Activated B cell treated with CpG ODN at 0.5 μM for 24 hours (primary cell): ENCODE measurements around the gene MAG. TPM values are rescaled to one million over a fixed set of nuclear protein-coding genes. Genes with fewer than 3 reads are reported as not detected.

ENCODE experiments used
- ATAC-seq: fragments of 200-7000 bp; cut with Tn5 transposase; one replicate; pipeline ENCODE4 v1.10.0; 2021; ENCODE audit warnings: low read depth, mild to moderate bottlenecking, moderate library complexity
- CTCF ChIA-PET: fragments of 350-600 bp; sonication (Branson Sonifier 250); formaldehyde crosslinking; loops from one replicate; lab custom pipeline; 2021; ENCODE audit warnings: antibody characterized with exemption; lab: Charles Lee
- POLR2A ChIA-PET: fragments of 350-600 bp; sonication (Branson Sonifier 250); formaldehyde crosslinking; loops from one replicate; lab custom pipeline; 2021; ENCODE audit warnings: antibody characterized with exemption; lab: Charles Lee
- DNase-seq: peaks from one replicate; pipeline ENCODE4 v3.0.0; 2022
- H3K27ac Mint-ChIP-seq: one replicate; pipeline ENCODE4 v1.8.0; 2020; ENCODE audit warnings: mixed read lengths
- H3K27me3 Mint-ChIP-seq: one replicate; pipeline ENCODE4 v1.8.0; 2021; ENCODE audit warnings: mixed read lengths
- H3K36me3 Mint-ChIP-seq: one replicate; pipeline ENCODE4 v1.8.0; 2021; ENCODE audit warnings: low read depth, mixed read lengths
- H3K4me1 Mint-ChIP-seq: one replicate; pipeline ENCODE4 v1.8.0; 2021; ENCODE audit warnings: mixed read lengths
- H3K4me3 Mint-ChIP-seq: one replicate; pipeline ENCODE4 v1.8.0; 2020; ENCODE audit warnings: mild to moderate bottlenecking, mixed read lengths
- H3K9me3 Mint-ChIP-seq: one replicate; pipeline ENCODE4 v1.8.0; 2020; ENCODE audit warnings: mixed read lengths
- CTCF ChIP-seq: fragments of 200-600 bp; IDR thresholded peaks from one replicate; pipeline ENCODE4 v1.8.0; 2022; ENCODE audit warnings: antibody characterized with exemption, mild to moderate bottlenecking
- intact Hi-C: fragments of 100-400 bp; cut with micrococcal nuclease; formaldehyde crosslinking; loops from one replicate; pipeline ENCODE4 v1.15.1; 2024
- total RNA-seq: library from RNA; stranded (reverse); gene quantifications from 2 replicates; pipeline ENCODE4 v1.2.3, GENCODE V29; 2022

The MAG gene
- total RNA-seq, 1 donor from 2014 or later, result 0.31 TPM

GRCh38 chr19:35363001-35363590 is 71.1 kb downstream of the MAG start:
- DNase-seq (no peak), ATAC-seq (no peak)
- Mint-ChIP-seq H3K27ac (no peak overlapping the region), H3K27me3 (peaks cover 8% of the 10 kb centered on the region), H3K4me3 (no peak overlapping the region), H3K4me1 (peaks cover 3% of the 10 kb centered on the region), H3K9me3 (no peaks in the 10 kb centered on the region), H3K36me3 (no peaks in the 10 kb centered on the region)
- ChIA-PET CTCF (no interaction called here), POLR2A (interaction anchor here (1.3 kb wide), 1 partner anchor 15 kb away, joined by 3 read pairs; the partner anchor contains the start of gene FFAR1)
- no peak for TF ChIP-seq CTCF
- intact Hi-C loops, result no loop called here

Other genes with a start within 250 kb of the MAG start
- not detected in 2 replicates for gene FXYD3, start 176.3 kb upstream of the MAG start, total RNA-seq
- gene LGI4, start 157.1 kb upstream of the MAG start, total RNA-seq, result not detected in 2 replicates
- 1.1 TPM in 2 replicates for gene FXYD1, start 153.3 kb upstream of the MAG start, total RNA-seq
- gene FXYD7, start 148.9 kb upstream of the MAG start, total RNA-seq, result 2.2 and 3.0 TPM in 2 replicates
- 103 and 125 TPM in 2 replicates for gene FXYD5, start 137.4 kb upstream of the MAG start, total RNA-seq
- not detected in 2 replicates for gene FAM187B, start 63.4 kb upstream of the MAG start, total RNA-seq
- gene LSR, start 43.2 kb upstream of the MAG start, total RNA-seq, result 16.4 and 18.0 TPM in 2 replicates
- 233 and 236 TPM in 2 replicates for gene USF2, start 23.2 kb upstream of the MAG start, total RNA-seq
- 1.3 and 2.2 TPM in 2 replicates for gene HAMP, start 9.6 kb upstream of the MAG start, total RNA-seq
- gene CD22, start 37.0 kb downstream of the MAG start, total RNA-seq, result 920 and 1,096 TPM in 2 replicates
- gene FFAR1, start 55.7 kb downstream of the MAG start, total RNA-seq, result 5.1 and 6.0 TPM in 2 replicates
- gene FFAR3, start 66.3 kb downstream of the MAG start, total RNA-seq, result 0.16 TPM in 1 of 2 replicates, not detected in the other
- gene GPR42, start 78.9 kb downstream of the MAG start, total RNA-seq, result not detected in 2 replicates
- not detected in 2 replicates for gene FFAR2, start 156.1 kb downstream of the MAG start, total RNA-seq
- gene KRTDAP, start 198.3 kb downstream of the MAG start, total RNA-seq, result not detected in 2 replicates
- 1.5 and 1.7 TPM in 2 replicates for gene DMKN, start 221.5 kb downstream of the MAG start, total RNA-seq
- not detected in 2 replicates for gene SBSN, start 236.2 kb downstream of the MAG start, total RNA-seq
- not detected in 2 replicates for gene GAPDHS, start 241.3 kb downstream of the MAG start, total RNA-seq